Thyroid gland (tissue), 4 donors: ENCODE data around the gene SUGT1.

Source experiments
- CTCF ChIP-seq, 6 experiments: fragments of 200-600 bp in 3 of 6; fragments of 450-650 bp in 3 of 6; sonication (generic) in 3 of 6; IDR thresholded peaks; one replicate each; pipeline ENCODE4 v1.5.1; 2016 to 2019; ENCODE audit warnings: antibody characterized with exemption in 6 of 6, mild to moderate bottlenecking in 2 of 6, inconsistent platforms in 1 of 6, moderate library complexity in 1 of 6
- POLR2A ChIP-seq, 2 donors: fragments of 450-650 bp; IDR thresholded peaks; one replicate each; pipeline ENCODE4 v1.6.1; 2017; ENCODE audit warnings: antibody characterized with exemption in 2 of 2, mild to moderate bottlenecking in 2 of 2, moderate library complexity in 1 of 2

GRCh38 chr13:52652196-52652979 is at the start of gene SUGT1:
- TF ChIP-seq POLR2A (IDR thresholded peaks at IDR 0.05) (peak; percentile 36 to 78), CTCF (IDR thresholded peaks at IDR 0.05) (peak in 4 of 6 experiments; percentile 64 to 67 (median 66))
